Measurements from ENCODE around the gene DMXL2. TPM values are rescaled to one million over a fixed set of nuclear protein-coding genes. Genes with fewer than 3 reads are reported as not detected.
"Not testable (repeated sequence)": the region's sequence is repeated elsewhere in the genome, so short reads cannot be mapped to it uniquely, and the experiment has no call there.

Gene DMXL2
- 10 to 100 TPM; 47.3 to 95.7 (median 55.9) TPM for polyA plus RNA-seq (ENCODE audit: insufficient read length in 4 of 4)

- peak; percentile 73 to 82 (median 74) for DNase-seq (ENCODE audit: low read depth in 4 of 4, low spot score in 3 of 4)
Measured at GRCh38 chr15:51622604-51623370, at the start of gene DMXL2. Gene DMXL2 (minus strand): TSS chr15:51622771. CDS start chr15:51622545, 226 bp downstream.

GRCh38 chr15:51672155-51672687 lies 49.6 kb upstream of the DMXL2 start:
- DNase-seq (ENCODE audit: low read depth in 4 of 4, low spot score in 3 of 4): peak in 2 of 4 donors; percentile 2 to 7

DNA sequence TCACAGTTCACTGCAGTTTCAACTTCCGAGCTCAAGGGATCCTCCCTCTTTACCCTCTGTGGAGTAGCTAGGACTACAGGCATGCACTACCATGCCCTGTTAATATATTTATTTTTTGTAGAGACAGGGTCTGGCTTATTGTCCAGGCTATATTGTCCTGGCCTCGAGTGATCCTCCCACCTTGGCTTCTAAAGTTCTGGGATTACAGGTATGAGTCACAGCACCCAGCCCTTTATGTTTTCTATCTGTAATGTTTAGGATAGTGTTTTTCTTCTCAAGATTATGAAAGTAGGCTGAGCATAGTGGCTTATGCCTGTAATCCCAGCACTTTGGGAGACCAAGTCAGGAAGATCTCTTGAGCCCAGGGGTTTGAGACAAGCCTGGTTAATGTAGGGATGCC lies 46.8 kb upstream of the DMXL2 start:
- DNase-seq (ENCODE audit: low read depth in 4 of 4, low spot score in 3 of 4): no peak

DNA sequence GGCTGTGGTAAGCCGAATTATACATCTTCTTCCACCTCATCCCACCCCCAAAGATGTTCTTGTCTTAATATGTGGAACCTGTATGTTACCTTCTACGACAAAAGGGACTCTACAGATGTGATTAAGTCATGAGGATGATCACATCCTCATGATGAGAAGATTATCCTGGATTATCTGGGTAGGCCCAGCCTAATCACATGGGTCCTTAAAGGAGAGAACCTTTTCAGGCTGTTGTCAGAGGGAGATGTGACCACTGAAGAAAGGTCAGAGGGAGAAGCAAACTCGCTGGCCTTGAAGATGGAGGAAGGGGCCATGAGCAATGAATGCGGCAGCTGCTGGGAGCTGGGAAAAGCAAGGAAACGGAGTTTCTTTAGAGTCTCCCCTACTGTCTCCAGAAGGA lies 45.9 kb upstream of the DMXL2 start:
- no peak for DNase-seq (ENCODE audit: low read depth in 4 of 4, low spot score in 3 of 4)

DNA sequence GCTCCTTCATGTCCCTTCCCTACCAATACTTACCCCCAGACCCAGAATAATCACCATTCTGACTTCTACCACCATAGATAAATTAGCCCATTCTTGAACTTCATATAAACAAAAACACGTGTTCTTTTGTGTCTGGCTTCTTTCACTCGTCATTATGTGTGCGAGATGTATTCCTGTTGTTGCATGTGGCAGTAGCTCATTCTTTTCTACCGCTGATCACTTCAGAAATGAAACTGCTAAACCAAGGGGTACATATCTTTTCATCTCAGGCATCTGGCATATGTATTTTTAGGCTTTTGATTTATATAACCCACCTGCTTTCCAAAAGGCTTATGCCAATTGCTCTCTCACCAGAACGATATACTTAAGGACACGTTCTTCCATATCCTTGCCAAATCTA lies 44.9 kb upstream of the DMXL2 start:
- no peak for DNase-seq (ENCODE audit: low read depth in 4 of 4, low spot score in 3 of 4)

- DNase-seq (ENCODE audit: low read depth in 4 of 4, low spot score in 3 of 4): no peak
Measured at GRCh38 chr15:51661072-51661471, 38.5 kb upstream of the DMXL2 start.

- no peak for DNase-seq (ENCODE audit: low read depth in 4 of 4, low spot score in 3 of 4)
Measured at GRCh38 chr15:51658664-51659063, 36.1 kb upstream of the DMXL2 start.

DNA sequence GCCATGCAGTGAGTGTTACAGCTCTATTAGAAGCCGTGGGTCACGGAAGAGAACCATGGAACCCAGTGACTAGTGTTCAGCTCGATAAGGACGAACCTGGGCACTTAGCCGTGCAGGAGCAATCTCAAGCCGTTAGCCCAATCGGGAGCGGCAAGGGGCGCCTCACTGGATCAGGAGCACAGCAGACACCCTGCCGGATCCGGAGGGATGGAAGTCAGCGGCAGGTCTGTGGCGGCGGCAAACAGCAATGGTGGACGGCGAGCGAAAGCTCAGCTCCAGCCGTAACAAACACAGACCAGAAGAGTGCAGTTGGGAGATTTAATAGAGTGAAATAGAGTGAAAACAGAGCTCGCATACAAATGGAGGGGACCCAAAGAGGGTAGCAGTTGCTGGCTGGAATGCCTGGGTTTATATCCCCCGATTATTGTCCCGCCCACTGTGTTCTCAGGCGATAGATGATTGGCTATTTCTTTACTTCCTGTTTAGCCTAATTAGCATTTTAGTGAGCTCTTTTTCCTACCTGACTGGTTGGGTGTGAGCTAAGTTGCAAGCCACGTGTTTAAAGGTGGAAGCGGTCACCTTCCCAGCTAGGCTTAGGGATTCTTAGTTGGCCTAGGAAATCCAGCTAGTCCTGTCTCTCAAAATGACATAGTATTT lies 33.0 kb upstream of the DMXL2 start:
- not testable (repeated sequence) for DNase-seq (ENCODE audit: low read depth in 4 of 4, low spot score in 3 of 4)

DNA sequence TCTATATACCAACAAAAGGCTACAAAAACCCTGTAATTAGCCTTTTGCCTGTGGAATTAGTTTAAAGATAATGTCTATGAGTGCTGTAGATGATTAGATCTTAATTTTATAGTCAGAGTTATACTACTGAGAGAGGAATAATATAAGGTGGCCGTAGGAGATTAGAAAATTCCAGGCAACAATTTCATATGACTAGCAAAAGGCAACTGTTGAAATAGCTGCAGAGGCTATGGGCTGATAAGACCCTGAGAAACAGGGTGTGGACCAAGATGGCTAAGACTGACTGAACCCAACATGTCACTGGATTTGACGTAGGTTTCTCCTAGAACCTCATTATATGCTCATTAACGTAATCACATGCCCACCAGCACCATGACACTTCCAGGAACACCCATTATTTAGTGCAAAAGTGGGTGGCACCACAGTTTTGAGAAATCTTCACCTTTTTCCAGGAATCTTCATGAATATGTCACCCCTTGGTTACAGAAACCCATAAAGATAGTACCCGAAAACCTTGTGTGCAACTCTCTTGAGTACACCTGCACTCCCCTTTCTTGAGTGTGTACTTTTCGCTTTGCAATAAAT lies 29.6 kb upstream of the DMXL2 start:
- DNase-seq (ENCODE audit: low read depth in 4 of 4, low spot score in 3 of 4): no peak

- peak in 3 of 4 donors; percentile 39 to 47 (median 43) for DNase-seq (ENCODE audit: low read depth in 4 of 4, low spot score in 3 of 4)
Measured at GRCh38 chr15:51649659-51650521, 27.3 kb upstream of the DMXL2 start.

DNA sequence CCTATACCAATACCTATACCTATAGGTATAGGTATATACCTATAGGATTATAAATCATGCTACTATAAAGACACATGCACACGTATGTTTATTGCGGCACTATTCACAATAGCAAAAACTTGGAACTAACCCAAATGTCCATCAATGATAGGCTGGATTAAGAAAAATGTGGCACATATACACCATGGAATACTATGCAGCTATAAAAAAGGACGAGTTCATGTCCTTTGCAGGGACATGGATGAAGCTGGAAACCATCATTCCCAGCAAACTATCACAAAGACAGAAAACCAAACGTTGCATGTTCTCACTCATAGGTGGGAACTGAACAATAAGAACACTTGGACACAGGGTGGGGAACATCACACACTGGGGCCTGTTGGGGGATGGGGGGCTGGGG lies 26.1 kb upstream of the DMXL2 start:
- DNase-seq (ENCODE audit: low read depth in 4 of 4, low spot score in 3 of 4): not testable (repeated sequence)

- DNase-seq (ENCODE audit: low read depth in 4 of 4, low spot score in 3 of 4): not testable (repeated sequence)
Measured at GRCh38 chr15:51648101-51648500, 25.5 kb upstream of the DMXL2 start.

- no peak for DNase-seq (ENCODE audit: low read depth in 4 of 4, low spot score in 3 of 4)
Measured at GRCh38 chr15:51647128-51647562, 24.6 kb upstream of the DMXL2 start.

DNA sequence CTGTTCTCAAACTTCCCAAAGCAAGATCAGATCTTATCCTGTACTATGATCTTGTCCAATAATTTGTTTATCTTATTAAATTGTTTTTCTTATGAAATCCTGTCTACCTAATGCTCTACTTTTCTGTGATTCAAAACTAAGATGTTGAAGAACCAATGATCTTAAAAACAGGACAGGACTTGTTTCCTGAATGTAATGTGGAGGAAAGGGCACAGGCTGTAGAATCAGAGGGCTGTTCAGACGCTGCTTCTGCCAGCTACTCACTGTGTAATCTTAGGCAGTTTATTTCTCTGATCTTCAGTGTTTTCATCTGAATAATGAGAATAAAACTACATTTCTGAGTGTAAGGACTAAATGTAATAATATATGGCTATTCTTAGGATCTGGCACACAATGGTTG lies 20.1 kb upstream of the DMXL2 start:
- DNase-seq (ENCODE audit: low read depth in 4 of 4, low spot score in 3 of 4): no peak

DNA sequence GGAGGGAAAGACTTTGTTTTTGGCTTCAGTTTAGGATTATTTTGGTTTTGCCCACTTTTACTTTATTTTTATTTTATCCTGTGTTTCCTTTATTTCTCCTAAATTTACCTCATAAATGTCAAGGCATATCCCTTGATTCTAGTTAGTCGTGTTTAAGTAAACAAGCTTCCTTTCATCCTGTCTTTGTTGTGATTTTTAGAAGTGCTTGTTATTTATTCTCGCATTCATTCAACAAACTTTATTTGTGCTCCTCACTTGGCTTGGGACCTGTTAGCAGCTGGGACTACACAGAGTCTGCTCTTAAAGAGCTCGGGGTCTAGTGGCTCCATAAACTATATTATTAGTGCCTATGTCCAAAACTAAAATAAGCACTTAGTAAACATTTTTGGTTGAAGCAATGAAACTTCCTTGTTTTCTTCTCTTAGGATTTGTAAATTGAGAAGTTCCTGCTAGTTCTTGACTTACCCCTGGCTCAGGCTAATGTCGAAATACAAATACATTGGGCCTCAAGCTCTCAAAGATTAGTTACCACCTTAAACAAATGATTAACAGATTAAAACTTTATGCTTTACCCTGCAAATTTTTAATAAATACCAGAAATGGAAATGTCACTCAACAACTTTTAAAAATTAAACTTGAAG lies 19.0 kb upstream of the DMXL2 start:
- no peak for DNase-seq (ENCODE audit: low read depth in 4 of 4, low spot score in 3 of 4)

DNA sequence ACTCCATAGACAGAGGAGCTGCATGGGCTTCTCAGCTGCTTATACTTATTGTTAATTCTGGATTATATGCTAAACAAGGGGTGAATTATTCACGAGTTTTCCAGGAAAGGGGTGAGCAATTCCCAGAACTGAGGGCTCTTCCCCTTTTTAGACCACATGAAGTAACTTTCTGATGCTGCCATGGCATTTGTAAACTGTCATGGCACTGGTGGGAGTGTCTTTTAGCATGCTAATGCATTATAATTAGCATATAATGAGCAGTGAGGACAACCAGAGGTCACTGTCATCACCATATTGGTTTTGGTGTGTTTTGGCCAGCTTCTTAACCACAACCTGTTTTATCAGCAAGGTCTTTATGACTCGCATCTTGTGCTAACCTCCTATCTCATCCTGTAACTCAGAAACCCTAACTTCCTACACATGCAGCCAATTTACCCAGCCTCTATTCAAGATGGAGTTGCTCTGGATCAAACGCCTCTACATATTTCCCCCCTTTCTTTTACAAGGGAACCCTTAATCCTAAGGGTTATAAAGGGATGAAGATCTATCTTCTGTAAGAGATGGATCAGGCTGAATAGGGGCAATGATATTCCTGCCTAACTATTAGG lies 12.1 kb upstream of the DMXL2 start:
- no peak for DNase-seq (ENCODE audit: low read depth in 4 of 4, low spot score in 3 of 4)

GRCh38 chr15:51629612-51630011 lies 7.0 kb upstream of the DMXL2 start:
- DNase-seq (ENCODE audit: low read depth in 4 of 4, low spot score in 3 of 4): no peak

GRCh38 chr15:51625236-51625635 lies 2.7 kb upstream of the DMXL2 start:
- DNase-seq (ENCODE audit: low read depth in 4 of 4, low spot score in 3 of 4): no peak

DNA sequence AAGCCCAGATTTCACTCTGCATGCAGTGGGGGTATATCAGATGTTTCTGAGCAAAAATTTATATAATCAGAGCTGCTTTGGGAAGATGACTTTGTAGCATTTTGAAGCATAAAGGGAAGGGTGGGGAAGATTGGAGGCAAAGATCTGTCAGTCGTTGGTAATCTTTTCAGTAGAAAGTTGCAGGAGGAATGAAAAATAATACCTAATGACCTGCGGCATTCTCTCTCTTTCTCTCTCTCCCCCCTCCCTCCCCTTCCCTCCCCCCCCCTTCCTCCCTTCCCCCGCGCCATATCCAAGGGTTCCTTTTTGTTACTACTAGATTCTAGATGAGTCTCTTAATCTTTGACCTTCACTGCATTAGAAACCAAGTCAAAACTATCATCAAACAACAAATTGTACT lies 1.5 kb upstream of the DMXL2 start:
- DNase-seq (ENCODE audit: low read depth in 4 of 4, low spot score in 3 of 4): no peak

Data from left renal pelvis (tissue), 4 donors.